SKM-1 (cell line): Measurements from ENCODE around the gene RIPK1.
"Not testable (repeated sequence)": the region's sequence is repeated elsewhere in the genome, so short reads cannot be mapped to it uniquely, and the experiment has no call there.

ENCODE experiments used
- DNase-seq: peaks from one replicate; lab custom pipeline; 2025; ENCODE audit not compliant: unreplicated experiment; lab: John Stamatoyannopoulos, UW

RIPK1 gene

GRCh38 chr6:3068329-3069214 is at the start of gene RIPK1:
Gene RIPK1, plus strand, starts transcription at chr6:3068494. Its CDS starts 8,330 bp downstream, at chr6:3076824.
- DNase-seq, result peak; percentile 88

DNA sequence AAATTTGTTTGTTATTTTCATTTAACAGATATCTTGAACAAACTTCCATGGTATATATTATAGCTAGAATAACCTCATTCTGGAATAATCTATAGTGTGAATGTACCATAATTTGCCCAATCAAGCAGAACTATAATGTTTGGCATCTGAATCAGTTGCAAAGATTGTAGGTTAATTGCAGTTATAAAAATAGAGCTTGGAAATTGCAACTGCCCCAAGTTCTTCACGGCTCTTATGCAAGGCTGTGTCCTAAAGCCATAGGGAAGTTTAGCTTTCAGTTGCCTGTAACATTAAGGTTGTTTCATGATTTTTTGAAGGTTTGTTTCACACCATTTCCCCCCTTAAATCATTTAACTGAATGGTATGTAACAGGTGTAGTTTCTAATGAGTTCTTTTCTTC is 49.2 kb upstream of the RIPK1 start:
- no peak for DNase-seq

DNA sequence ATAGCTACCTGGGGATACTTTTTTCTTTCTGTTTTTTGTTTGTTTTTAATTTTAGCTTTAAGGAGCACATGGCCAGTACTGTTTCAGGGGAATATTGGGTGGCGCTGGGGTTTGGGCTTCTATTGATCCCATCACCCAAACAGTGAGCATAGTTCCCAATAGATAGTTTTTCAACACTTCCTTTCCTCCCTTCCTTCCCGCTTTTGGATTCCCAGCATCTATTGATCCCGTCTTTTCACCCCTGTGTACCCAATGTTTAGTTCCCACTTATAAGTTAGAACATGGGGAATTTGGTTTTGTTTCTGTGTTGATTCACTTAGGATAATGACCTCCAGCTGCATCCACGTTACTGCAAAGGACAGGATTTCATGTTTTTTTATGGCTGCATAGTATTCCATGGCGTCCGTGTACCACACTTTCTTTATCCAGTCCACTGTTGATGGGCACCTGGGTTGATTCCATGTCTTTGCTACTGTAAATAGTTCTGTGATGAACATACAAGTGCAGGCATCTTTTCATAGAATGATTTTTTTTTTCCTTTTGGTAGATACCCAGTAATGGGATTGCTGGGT is 48.5 kb upstream of the RIPK1 start:
- DNase-seq, result no peak

DNA sequence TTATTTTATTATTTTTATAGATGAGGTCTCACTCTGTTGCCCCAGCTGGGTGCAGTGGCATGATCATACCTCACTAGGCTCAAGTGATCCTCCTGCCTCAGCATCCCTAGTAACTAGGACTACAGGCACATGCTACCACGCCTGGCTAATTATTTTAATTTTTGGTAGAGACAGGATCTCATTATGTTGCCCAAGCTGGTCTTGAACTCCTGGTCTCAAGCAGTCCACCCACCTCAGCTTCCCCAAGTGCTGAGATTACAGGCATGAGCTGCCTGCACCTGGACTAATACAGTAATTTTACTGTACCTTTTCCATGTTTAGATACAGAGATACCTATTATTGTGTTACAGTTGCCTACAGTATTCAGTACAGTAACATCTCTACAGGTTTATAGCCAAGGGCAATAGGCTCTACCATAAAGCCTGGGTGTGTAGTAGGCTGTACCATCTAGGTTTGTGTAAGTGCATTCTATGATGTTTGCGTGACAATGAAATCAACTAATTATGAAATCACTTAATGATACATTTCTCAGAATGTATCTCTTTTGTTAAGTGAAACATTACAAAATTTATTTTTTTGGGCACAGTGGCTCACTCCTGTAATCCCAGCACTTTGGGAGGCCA is 47.2 kb upstream of the RIPK1 start:
- not testable (repeated sequence) for DNase-seq

GRCh38 chr6:3022765-3023662 is 45.3 kb upstream of the RIPK1 start:
- no peak for DNase-seq

- peak; percentile 91 for DNase-seq
These were observed 44.4 kb upstream of the RIPK1 start for GRCh38 chr6:3023663-3024483.

DNA sequence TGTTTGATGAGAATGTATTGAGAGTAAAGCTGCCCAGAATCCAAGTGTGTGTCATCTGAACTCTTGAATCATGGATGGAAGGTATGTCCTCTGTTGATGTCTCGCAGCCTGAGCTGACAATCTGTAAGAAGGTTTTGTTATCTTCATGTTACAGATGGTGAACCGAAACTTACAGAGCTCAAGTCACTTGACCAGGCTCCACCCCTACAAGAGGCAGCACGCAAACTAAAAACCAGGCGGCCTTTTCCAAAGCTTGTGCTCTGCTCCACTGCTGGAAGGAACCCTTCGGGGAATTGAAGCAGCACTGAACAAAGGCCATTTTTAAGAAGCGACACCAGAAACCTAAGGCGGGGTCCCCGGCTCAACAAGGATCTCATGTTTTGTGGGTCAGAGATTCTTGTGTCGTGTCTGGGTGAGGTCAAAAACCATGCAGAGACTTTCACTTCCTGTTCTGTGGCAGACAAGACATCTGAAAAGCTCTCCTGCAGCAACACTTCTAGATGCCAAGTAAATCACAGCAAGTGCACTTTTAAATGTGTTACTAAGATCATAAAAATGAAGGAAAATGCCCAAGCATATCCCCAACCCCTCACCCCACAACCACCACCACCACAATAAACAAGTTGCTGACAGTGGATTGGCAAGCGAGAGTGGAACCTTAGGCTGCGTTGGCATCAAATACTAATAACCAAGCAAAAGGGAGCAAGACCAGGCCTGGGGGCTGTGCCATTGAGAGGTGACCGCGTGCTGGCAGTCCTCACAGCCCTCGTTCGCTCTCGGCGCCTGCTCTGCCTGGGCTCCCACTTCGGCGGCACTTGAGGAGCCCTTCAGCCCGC is 41.3 kb upstream of the RIPK1 start:
- DNase-seq, result peak; percentile 73

GRCh38 chr6:3028156-3028555 is 40.1 kb upstream of the RIPK1 start:
- DNase-seq, result not testable (repeated sequence)

DNA sequence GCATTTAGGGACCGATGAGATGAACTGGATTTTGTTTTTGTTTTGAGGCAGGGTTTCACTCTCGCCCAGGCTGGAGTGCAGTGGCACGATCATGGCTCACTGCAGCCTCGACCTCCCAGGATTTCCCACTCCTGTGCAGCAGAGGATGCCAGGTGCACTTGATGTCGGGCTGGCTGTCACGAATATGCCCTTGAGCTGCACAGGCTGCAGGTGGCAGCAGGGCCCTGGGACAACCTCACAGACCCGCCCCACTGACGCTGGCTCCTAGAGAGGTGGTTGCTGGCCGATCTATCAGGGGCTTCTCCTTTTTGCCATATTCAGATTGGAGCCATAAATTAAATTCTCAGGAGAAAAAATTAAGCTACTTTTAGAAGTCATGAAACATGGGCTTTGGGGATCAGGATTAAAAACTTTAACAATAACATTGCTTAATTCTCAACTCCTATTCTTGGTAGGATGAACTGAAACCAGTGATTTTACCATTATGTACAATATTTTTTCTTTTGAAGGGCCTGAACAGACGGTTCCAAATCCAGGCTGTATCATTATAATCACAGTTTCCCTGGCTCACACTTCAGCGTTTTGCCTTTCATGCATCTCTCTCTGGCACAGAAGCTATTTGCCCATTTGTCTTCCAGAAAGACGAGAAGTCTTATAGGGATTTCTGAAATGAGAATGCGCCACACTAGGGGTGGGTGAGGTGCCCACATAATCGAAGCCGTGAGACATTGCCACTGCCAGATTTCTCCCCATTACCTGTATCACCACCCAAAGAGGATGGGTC is 36.2 kb upstream of the RIPK1 start:
- DNase-seq, result no peak

GRCh38 chr6:3032986-3033385 is 35.3 kb upstream of the RIPK1 start:
- DNase-seq, result no peak

- DNase-seq, result no peak
These were observed 34.6 kb upstream of the RIPK1 start for GRCh38 chr6:3033652-3034051.

GRCh38 chr6:3035397-3035796 is 32.9 kb upstream of the RIPK1 start:
- DNase-seq, result no peak

DNA sequence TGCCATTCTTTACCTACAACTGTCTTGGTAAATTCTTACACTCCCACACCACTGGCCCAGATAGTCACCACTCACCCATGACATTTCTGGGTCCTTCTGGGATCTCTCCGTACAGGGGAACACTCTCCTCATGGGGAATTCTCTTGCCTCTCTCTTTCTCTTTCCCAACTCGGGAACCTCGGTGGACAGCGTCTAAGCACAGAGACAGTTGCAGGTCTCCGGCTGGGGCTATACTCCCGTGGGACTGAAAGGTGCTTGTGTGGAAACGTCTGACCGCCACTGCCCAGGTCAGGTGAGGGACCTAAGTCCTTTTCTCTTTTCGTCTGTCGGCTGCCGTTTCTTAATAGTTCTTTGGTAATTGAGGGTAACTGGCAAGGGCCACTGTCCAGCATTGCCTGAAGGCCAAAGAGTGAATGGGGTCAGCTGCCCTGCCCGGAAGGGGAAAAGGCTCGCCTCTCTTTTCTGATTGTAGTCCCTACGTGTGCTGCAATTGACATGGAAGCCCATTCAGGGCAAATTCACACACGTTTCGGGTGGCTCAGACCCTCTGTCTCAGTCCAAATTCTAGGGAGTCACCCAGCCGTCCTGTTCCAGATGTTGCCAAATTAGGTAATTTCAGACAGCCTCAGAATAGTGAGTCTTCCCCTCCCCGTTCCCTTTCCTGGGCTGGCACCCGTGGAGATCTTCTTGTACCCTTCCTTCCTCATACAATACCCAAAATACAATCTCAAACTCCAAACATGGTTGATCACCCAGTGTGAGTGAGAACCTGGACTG is 31.2 kb upstream of the RIPK1 start:
- DNase-seq, result no peak

GRCh38 chr6:3037638-3038365 is 30.5 kb upstream of the RIPK1 start:
- DNase-seq, result no peak

DNA sequence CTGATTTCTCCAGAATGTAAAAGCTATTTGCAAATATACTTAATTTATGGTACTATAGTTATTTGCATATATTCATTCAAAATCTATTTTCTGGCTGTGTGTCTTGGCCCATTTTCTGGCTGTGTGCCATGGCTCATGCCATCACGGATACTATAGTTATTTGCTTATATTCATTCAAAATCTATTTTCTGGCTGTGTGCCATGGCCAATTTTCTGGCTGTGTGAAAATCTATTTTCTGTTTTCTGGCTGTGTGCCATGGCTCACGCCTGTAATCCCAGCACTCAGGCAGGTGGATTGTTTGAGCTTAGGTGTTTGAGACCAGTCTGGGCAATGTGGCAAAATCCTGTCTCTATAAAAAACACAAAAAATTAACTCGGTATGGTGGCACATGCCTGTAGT is 28.9 kb upstream of the RIPK1 start:
- DNase-seq, result no peak

GRCh38 chr6:3041147-3041546 is 27.1 kb upstream of the RIPK1 start:
- no peak for DNase-seq

DNA sequence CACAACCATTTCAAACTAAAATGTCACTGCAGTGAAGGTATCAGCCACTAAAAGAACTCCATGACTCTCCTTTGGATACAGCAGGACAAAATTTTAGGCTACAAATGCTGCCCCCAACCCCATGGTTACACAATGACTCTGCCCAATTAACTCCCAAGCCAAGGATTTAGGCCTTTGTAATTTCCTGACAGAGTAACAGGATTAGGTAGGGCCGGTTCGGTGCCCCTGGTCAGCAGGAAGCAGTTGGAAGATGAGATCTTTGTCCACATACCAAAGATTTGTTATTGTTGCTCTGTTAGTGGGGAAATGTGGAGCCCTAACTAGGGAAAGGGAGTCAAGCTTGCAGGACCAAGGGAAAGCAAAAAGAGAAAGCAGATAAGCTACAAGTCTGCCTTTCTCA is 26.7 kb upstream of the RIPK1 start:
- DNase-seq, result no peak
